GM19238 (cell line): ENCODE results near the gene C21orf91.

ENCODE experiments used
- DNase-seq: peaks from one replicate; pipeline ENCODE4 v3.0.0; 2011; ENCODE audit warnings: low spot score; ENCODE audit not compliant: insufficient read length

Gene C21orf91

DNA sequence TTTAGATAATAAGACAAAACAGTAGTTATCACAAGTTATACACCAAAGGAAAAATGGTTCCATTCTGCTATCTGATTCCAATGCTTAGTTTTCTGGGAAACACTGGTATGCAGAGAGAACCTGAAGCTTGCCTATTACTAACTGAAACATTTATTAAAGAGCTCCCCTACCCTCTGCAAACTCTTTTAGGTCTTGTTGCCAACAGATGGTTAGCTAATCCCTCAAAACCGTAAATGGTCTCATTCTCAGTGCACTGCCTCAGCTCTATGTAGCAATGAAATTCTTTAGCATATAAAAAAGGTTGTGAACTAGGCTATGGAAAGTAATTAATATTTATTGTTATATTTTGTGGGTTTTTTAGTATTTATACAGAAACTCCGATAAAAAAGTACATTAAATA is 20.4 kb downstream of the C21orf91 start:
- no peak for DNase-seq

GRCh38 chr21:17797967-17798366 is 21.2 kb downstream of the C21orf91 start:
- no peak for DNase-seq

DNA sequence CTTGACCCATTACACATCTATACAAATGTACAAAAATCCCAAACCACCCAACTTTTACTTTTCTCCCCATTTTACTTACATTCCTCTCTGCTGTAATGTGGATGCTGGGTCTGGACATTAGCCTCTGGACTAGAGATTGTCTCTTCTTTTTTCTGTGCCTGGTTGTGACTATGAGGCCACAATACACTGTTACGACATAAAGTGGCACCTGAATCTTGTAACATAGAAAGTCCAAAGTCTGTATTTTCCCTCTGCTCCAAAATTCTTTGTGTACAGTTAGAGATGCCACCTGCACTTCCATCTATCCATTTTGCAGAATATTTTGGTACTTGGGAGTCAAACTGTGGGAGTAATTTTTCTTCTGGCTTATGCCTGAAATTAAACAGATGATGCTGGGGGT is 22.7 kb downstream of the C21orf91 start:
- DNase-seq: no peak

DNA sequence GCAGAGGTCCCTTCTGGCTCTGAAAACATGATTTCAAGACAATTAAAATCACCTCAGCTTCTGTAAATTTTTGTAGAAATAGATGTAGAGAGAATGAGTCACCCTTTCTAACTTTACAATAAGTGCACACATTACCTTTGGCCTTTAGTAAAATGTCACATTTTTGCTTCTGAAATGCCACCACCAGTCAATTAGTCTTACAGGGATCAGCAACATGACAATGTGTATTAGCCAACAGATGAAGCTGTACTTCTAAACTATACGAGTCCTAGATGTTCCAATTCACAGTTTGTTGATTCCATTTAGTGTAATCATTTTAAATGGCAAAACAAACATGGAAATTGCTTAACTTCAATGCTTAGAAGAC is 23.1 kb downstream of the C21orf91 start:
- no peak for DNase-seq

- DNase-seq: no peak
Observed at GRCh38 chr21:17795146-17796036, 23.8 kb downstream of the C21orf91 start.

DNA sequence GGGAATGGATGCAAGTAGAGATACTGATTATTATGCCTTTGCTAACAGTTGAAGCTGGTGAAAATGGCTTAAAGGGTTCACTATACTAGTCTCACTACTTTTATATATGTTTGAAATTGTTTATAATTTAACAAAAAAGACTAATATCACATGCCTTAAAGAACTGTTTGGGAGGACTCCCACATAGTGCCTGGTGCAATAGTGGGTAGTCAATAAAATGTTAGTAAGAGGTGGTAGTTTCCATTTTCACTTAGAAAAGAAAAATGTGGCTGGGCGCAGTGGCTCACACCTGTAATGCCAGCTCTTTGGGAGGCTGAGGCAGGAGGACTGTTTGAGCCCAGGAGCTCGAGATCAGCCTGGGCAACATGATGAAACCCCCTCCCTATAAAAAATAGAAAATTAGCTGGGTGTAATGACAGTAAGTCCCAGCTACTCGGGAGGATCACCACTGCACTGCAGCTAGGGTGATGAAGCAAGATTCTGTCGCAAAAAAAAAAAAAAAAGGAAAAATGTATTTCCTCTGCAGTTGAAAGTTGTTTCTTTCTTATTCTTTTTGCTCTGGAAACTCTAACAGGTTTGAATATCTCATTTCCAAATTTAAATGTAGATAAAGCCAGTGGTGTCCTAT is 24.5 kb downstream of the C21orf91 start:
- no peak for DNase-seq

GRCh38 chr21:17793246-17794123 is 25.7 kb downstream of the C21orf91 start:
- DNase-seq: no peak

GRCh38 chr21:17789656-17790055 is 29.5 kb downstream of the C21orf91 start:
- DNase-seq: no peak

- no peak for DNase-seq
Observed at GRCh38 chr21:17789069-17789468, 30.1 kb downstream of the C21orf91 start.

- DNase-seq: no peak
Observed at GRCh38 chr21:17786851-17787181, 32.3 kb downstream of the C21orf91 start.

DNA sequence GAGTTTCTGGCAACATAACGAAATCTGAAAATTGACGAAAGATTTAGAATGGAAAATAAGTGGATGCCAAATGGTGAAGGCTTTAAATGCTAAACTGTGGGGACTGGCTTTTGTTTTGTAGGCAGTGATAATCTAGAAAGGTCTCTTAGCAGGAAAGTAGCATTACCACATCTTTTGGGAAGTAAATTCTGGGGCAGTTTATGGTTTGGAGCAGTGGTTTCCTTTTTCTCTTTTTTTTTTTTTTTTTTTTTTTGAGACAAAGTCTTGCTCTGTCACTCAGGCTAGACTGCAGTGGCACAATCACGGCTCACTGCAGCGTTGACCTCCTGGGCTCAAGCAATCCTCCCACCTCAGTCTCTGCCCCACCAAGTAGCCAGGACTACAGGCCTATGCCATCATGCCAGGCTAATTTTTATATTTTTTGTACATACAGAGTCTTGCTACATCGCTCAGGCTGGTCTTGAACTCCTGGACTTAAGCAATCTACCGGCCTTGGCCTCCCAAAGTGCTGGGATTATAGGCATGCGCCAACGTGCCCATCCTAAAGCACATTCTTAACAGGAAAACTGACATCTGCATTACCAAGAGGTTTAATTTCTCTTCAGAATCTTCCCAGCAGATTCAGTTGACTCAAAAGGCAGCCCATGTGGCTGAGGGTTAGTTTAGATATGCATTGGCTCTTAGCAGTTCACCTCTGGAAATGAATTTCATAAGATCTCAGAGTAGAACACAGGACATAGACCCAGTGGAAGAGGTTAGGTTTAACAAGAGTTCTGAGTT is 32.9 kb downstream of the C21orf91 start:
- DNase-seq: no peak

DNA sequence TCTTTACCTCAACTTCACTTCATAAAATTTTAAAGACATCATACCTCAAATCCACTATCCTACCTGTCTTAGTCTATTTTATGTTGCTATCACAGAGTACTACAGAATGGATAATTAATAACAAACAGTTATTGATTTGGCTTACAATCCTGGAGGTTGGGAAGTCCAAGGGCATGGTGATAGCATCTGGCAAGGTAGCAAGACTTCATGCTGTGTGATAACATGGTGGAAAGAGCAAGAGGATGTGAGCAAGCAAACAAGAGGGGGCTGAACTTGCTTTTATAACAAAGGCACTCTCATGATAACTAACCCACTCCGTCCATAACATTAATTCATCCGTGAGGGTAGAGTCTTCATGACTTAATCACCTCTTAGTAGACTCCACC is 33.8 kb downstream of the C21orf91 start:
- no peak for DNase-seq

- DNase-seq: no peak
Observed at GRCh38 chr21:17784604-17785402, 34.4 kb downstream of the C21orf91 start.

DNA sequence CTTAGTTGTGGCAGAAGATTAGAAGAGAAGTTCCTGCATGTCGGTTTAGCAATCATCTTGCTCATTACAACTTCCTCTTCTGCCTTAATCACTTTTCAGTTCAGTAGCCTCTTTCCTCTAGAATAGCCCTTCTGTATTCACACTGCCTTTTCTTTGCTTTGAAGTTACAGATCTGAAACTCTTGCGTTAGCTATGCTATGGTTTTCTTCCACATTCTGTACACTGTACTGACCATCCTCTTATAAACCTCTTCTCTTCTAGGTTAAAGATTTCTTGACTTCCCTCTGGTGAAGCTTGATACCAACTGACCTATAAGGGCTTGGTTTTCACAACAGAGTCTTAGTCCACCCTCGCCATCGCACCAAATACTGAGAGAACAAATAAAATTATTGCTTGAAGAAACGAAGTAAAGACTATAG is 35.0 kb downstream of the C21orf91 start:
- no peak for DNase-seq

DNA sequence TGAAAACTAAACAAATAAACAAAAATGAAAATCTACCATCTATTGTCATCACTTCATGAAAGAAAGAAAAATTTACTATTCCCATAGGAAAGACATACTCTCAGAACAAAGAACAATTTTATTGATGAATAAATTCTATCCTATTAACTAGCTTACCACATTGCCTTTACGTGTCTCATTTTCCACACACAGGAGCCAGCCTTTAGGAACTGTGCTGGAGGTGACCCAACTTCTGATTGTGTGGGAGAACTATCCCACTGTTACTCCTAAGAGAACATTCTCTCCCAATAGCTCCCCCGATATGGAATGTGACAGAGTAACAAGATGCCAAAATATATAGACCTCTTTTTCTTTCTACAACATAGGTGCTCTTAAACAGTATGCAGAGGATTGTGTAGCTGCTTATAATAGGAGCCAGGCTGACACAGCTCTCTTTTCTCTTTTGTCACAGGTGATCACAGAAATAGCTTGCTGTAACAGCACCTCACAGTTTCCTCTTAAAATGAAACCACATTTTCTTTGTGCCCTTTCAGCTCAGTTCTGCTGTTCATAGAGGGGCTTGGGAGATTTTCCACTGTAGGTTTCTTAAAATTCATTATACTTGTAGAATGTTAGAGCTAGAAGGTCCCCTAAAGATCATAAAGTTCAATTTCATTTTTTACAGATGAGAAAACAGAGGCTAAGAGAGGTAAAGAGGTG is 35.5 kb downstream of the C21orf91 start:
- no peak for DNase-seq

- no peak for DNase-seq
Observed at GRCh38 chr21:17783003-17783402, 36.2 kb downstream of the C21orf91 start.

DNA sequence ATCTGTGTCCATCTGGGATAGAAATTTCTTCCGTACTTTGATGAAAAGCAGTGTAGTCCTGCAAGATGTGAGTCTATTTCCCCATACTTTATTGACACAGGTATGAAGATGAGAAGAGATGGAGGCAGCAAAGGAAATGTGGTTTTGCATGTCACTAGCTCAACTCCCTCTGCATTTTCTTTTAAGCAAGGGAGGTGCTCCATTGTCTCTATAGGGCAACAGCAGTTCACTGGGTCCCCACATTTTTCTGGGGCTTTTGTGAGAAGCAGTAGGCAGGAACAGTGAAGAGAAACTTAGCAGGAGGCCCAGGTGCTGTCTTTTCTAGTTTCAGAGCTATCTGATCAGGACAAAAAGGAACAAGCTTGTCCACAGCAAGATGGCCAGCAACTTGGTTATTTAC is 37.1 kb downstream of the C21orf91 start:
- DNase-seq: no peak

DNA sequence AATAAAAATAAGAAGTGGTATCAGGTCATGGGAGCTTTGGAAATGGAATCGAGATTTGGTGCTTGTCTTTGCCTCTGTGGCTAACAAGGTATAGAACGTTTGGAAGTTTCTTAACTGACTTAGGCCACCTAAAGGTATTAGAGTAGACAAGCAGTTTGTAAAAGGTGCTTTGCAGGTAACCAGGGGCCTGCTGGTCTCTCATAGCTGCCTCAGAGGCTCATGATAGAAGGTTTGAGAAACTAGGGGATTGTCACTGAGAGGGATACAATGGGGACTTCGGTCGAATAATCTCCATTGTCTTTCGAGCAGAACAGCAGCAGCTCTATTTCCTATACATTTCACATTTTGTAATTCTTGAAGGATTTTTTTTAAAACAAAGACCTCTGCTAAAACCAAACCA is 37.6 kb downstream of the C21orf91 start:
- DNase-seq: no peak

DNA sequence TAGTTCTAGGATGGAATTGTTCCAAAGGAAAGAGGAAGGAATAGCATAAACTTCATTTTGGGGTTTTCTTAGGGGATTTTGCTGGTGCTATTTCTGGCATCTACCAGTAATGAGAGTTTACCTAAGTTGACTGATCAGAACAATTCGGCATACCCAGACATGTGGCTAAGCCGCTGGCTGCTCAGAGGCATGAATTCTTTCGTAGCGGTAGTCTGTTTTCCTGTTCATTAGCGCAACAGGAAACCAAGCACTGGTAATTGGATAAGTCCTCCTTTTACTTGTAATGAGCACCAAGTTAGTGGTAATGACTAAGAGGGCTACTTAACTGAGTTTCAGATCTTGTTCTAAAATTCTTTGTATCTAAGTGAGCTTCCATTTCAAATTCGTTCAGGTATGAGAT is 38.6 kb downstream of the C21orf91 start:
- no peak for DNase-seq

DNA sequence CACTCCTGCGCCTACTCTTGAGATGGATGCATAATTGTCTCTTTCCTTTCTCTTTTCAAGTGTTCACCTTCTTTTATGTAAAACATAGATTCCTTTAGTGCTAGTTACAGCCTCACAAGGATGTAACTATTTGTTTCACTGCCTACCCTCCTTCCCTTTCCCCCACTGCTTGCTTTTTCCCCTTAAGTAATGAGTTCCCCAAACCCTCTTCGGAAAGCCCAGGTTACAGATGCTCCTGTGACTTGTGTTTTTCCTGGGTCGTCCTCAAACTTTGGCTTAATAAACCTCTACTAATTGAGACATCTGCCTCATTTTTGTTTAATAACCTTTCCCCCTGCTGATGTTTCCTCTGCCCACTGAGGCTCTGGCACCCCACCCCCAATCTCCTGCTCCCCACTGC is 39.2 kb downstream of the C21orf91 start:
- DNase-seq: no peak
